ENCODE results near the gene ATP5MG.

ATP5MG gene

DNA sequence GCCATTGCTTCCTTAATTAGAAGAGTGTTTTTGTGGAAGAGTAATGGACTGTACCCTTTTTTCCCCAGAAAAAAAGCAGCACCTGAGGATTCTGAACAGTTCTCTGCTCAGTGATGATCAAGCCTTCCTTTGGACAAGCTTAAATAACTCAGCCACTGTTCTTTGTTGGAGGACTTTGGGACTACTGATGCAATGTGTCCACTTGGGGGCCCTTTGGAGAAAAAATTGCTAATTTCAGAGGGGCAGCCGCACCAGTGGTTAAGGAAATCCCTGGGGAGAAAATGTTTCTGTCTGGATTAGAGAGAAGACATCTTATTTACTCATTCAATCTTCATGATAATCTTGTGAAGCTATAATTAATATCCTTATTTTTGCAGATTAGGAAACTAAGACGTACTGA is 29.6 kb downstream of the ATP5MG start:
- TF ChIP-seq FOXM1 (IDR thresholded peaks at IDR 0.05; ENCODE audit: borderline replicate concordance, low read depth) (no peak), NFIC (IDR thresholded peaks at IDR 0.05) (no peak), TCF12 (IDR thresholded peaks at IDR 0.05; ENCODE audit: low read depth) (no peak), TAF1 (IDR thresholded peaks at IDR 0.05; ENCODE audit: low read depth) (no peak), ZBTB7A (IDR thresholded peaks at IDR 0.05; ENCODE audit: low read depth) (no peak), TEAD4 (IDR thresholded peaks at IDR 0.05) (no peak)
- TF ChIP-seq, protein P1, sequence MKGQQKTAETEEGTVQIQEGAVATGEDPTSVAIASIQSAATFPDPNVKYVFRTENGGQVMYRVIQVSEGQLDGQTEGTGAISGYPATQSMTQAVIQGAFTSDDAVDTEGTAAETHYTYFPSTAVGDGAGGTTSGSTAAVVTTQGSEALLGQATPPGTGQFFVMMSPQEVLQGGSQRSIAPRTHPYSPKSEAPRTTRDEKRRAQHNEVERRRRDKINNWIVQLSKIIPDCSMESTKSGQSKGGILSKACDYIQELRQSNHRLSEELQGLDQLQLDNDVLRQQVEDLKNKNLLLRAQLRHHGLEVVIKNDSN (IDR thresholded peaks at IDR 0.05): no peak

DNA sequence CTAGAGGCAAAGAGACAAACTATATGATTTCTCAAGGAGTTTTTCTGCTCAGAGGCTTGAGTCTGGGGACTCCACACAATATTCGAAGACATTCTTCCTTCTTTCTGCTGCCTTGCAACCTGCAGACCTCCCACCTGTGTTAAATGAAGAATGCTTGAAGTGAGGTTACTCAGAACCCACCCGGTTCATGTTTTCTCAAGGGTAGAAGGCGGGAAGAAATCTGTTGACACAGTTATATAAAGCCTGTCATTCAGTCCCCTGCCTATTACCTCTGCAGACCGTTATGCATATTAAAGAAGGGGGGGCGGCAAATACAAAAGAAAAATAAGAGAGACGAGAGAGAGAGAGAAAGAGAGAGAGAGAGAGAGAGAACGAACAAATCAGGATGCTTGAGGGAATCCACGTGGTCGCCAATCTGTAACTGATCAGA is 32.7 kb downstream of the ATP5MG start:
- TF ChIP-seq TCF12 (IDR thresholded peaks at IDR 0.05; ENCODE audit: low read depth): no peak
- no peak for TF ChIP-seq TAF1 (IDR thresholded peaks at IDR 0.05; ENCODE audit: low read depth)
- TF ChIP-seq ZBTB7A (IDR thresholded peaks at IDR 0.05; ENCODE audit: low read depth): no peak
- TF ChIP-seq YY1 (IDR thresholded peaks at IDR 0.05; ENCODE audit: low read depth): no peak
- TF ChIP-seq, protein P2, sequence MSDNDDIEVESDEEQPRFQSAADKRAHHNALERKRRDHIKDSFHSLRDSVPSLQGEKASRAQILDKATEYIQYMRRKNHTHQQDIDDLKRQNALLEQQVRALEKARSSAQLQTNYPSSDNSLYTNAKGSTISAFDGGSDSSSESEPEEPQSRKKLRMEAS (IDR thresholded peaks at IDR 0.05): 0 out of 2 replicates have a peak, but pooled peaks have one; percentile 4
- no peak for TF ChIP-seq EGR1 (IDR thresholded peaks at IDR 0.05)
- TF ChIP-seq, protein P3, sequence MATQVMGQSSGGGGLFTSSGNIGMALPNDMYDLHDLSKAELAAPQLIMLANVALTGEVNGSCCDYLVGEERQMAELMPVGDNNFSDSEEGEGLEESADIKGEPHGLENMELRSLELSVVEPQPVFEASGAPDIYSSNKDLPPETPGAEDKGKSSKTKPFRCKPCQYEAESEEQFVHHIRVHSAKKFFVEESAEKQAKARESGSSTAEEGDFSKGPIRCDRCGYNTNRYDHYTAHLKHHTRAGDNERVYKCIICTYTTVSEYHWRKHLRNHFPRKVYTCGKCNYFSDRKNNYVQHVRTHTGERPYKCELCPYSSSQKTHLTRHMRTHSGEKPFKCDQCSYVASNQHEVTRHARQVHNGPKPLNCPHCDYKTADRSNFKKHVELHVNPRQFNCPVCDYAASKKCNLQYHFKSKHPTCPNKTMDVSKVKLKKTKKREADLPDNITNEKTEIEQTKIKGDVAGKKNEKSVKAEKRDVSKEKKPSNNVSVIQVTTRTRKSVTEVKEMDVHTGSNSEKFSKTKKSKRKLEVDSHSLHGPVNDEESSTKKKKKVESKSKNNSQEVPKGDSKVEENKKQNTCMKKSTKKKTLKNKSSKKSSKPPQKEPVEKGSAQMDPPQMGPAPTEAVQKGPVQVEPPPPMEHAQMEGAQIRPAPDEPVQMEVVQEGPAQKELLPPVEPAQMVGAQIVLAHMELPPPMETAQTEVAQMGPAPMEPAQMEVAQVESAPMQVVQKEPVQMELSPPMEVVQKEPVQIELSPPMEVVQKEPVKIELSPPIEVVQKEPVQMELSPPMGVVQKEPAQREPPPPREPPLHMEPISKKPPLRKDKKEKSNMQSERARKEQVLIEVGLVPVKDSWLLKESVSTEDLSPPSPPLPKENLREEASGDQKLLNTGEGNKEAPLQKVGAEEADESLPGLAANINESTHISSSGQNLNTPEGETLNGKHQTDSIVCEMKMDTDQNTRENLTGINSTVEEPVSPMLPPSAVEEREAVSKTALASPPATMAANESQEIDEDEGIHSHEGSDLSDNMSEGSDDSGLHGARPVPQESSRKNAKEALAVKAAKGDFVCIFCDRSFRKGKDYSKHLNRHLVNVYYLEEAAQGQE (IDR thresholded peaks at IDR 0.05; ENCODE audit: low read depth): no peak

DNA sequence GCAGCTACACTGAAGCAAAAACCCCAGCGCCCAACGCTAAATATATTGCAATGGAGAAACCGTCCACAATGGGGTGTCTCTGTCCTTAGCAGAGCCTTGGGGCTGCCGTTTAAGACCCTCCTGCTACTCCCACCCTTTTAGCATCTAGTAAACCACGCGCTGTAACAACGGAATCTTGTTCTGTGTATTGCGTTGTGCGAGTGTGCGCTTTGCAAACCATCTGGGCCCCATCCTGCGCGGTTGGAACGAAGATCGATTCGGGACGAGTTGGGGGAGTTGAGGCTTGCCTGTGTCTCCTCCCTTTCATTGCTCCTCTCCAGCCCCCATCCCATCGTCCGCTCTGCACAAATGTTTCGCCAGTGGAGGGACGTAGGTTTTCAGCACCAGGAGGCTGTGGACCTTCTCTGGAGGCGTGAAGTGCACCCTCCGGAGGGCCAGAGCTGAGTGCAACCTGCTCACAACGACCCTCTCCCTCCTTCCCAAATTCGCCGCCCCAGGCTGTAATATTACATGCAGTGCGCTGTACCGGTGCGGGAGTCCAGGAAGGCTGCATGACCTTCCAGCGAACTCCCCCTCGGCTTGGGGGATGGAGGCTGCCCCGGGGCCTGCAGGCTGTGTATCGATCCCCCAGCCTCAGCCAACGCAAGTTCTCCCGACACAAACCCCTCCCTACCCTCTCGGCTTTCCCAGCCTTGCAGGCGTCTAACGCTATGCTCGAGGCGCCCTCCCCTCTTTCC is 33.3 kb downstream of the ATP5MG start:
- TF ChIP-seq ZBTB7A (IDR thresholded peaks at IDR 0.05; ENCODE audit: low read depth) (peak; percentile 57; the same call in 1 of the 2 replicates), TEAD4 (IDR thresholded peaks at IDR 0.05) (no peak)
- TF ChIP-seq, protein P2 (IDR thresholded peaks at IDR 0.05): peak; percentile 42; the same call in 1 of the 2 replicates
- TF ChIP-seq, protein P3 (IDR thresholded peaks at IDR 0.05; ENCODE audit: low read depth): peak; percentile 87

DNA sequence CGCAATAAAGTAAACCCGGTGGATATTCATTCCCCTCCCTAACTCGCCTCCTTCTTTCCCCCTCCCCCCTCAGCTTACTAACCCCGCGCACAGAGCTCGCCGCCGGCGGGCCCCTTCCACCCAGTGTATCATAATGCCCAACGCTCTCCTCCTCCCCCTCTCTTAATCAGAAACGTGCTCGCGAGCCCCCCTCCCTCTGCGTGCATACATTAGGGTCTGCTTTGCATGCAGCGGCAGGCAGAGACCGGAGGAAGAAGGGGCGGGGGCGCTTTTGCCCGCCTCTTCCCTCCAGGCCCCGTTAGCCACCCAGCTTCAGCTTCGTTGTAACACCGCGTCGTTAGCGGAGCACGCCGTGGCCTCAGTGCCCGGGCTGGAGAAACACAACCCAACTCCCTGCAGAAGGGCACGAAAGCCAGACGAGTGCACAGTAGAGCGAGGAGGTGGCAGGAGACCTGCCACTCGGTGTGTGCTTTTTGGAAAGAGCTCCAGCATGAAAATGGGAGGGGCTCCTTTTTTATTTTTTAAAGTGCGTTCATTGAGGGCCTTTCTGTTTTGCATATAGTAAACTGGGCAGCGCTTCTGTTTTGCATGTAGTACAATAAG is 34.0 kb downstream of the ATP5MG start:
- TF ChIP-seq TEAD4 (IDR thresholded peaks at IDR 0.05) (no peak), ZBTB7A (IDR thresholded peaks at IDR 0.05; ENCODE audit: low read depth) (0 out of 2 replicates have a peak, but pooled peaks have one; percentile 53), EGR1 (IDR thresholded peaks at IDR 0.05) (no peak), TAF1 (IDR thresholded peaks at IDR 0.05; ENCODE audit: low read depth) (no peak)
- TF ChIP-seq, protein P1 (IDR thresholded peaks at IDR 0.05): no peak

DNA sequence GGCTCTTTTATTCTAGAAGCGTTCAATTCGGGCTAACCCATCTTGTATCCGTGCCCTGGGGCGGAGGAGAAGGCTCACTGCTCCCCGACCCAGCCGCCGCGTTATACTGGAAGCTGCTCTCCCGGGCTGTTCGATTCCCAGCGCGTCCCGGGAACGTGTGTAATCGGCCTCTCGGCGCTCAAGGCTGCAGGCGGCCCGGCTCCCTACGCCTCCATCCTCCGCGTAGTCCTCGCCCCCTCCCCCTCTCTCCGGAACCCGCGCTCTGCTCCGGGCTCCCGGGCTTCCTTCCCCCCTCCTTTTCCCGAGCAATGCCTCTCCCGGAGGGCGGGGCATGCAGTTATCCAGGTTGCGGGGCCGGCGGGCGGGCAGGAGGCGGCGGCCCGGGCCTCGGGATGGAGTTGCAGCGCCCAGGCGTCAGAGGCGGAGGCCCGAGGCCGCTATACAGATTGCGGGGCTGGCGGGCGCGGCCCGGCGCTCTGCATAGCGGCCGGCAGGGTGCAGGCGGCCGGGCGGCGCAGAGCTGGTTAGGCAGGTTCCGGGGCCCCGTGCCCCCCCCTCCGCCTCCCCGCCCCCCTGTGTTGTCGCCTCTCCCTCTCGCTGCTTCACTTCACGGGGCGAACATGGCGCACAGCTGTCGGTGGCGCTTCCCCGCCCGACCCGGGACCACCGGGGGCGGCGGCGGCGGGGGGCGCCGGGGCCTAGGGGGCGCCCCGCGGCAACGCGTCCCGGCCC is 34.7 kb downstream of the ATP5MG start, which contains the start of gene KMT2A:
Gene KMT2A, plus strand, starts transcription at position 600 of the 732 bp plus-strand sequence. Its CDS starts 21 bp downstream, at position 621.
- no peak for TF ChIP-seq CREB1 (IDR thresholded peaks at IDR 0.05; ENCODE audit: low read depth)
- TF ChIP-seq TEAD4 (IDR thresholded peaks at IDR 0.05): no peak
- TF ChIP-seq, protein P3 (IDR thresholded peaks at IDR 0.05; ENCODE audit: low read depth): peak; percentile 28; the same call in 1 of the 2 replicates
- TF ChIP-seq CEBPB (IDR thresholded peaks at IDR 0.05): no peak
- peak; percentile 82 for TF ChIP-seq YY1 (IDR thresholded peaks at IDR 0.05; ENCODE audit: low read depth)
- TF ChIP-seq TAF1 (IDR thresholded peaks at IDR 0.05; ENCODE audit: low read depth): peak; percentile 69
- TF ChIP-seq TCF12 (IDR thresholded peaks at IDR 0.05; ENCODE audit: low read depth): peak; percentile 78
- TF ChIP-seq EGR1 (IDR thresholded peaks at IDR 0.05): no peak; the same call in none of the 2 replicates
- TF ChIP-seq NFIC (IDR thresholded peaks at IDR 0.05): peak; percentile 31; the same call in 1 of the 2 replicates
- TF ChIP-seq ZBTB7A (IDR thresholded peaks at IDR 0.05; ENCODE audit: low read depth): 0 out of 2 replicates have a peak, but pooled peaks have one; percentile 13
- TF ChIP-seq, protein P1 (IDR thresholded peaks at IDR 0.05): peak; percentile 23; the same call in 1 of the 2 replicates
- peak; percentile 49; the same call in 1 of the 2 replicates for TF ChIP-seq EP300 (IDR thresholded peaks at IDR 0.05; ENCODE audit: borderline replicate concordance)
- TF ChIP-seq, protein P2 (IDR thresholded peaks at IDR 0.05): peak; percentile 42; the same call in 1 of the 2 replicates
- TF ChIP-seq FOXM1 (IDR thresholded peaks at IDR 0.05; ENCODE audit: borderline replicate concordance, low read depth): no peak
- no peak for TF ChIP-seq RAD21 (IDR thresholded peaks at IDR 0.05; ENCODE audit: low read depth)
